ENCODE data around the gene CARM1.

Gene CARM1

DNA sequence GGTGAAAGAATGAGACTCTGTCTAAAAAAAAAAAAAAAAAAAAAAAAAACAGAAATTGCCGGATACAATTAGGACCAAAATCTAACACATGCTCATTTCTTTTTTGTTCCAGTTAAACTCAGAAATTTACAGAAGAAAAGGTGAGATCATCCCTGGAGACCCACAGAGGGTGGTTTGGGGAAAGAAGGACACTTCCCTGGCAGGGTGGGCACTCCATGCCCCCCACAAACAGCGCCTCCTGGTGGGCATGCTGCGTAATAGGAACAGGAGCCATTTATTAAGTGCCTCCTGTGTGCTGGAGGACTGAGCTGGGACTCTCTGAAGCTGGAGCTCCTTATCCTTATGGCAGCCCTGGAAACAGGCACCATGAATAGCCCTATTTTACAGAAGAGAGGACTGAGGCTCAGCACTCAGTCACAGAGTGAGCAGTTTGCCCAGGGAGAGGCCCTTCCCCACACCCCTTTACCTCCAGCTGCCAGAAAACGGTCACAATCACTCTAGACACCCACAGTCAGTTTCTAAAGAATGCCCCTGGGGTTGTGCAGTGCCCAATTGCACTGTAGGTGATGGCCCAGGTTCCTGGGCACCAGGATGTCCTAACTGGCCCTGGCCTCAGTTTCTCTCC, 13.0 kb upstream of the CARM1 start:
- TF ChIP-seq CTCF (IDR thresholded peaks at IDR 0.05; ENCODE audit: low read depth, low read length, missing control alignments): peak; percentile 94
- H3K4me3 ChIP-seq (ENCODE audit: low read depth, low read length): no peak overlapping the region
- DNase-seq (ENCODE audit: low read depth): no peak

- DNase-seq (ENCODE audit: low read depth): no peak
- no peak overlapping the region for H3K4me3 ChIP-seq (ENCODE audit: low read depth, low read length)
- TF ChIP-seq CTCF (IDR thresholded peaks at IDR 0.05; ENCODE audit: low read depth, low read length, missing control alignments): peak; percentile 80
These were observed 10.2 kb upstream of the CARM1 start for GRCh38 chr19:10861103-10861651.

GRCh38 chr19:10862561-10863106, 8.7 kb upstream of the CARM1 start:
- H3K4me3 ChIP-seq (ENCODE audit: low read depth, low read length): no peak overlapping the region
- no peak for DNase-seq (ENCODE audit: low read depth)
- TF ChIP-seq CTCF (IDR thresholded peaks at IDR 0.05; ENCODE audit: low read depth, low read length, missing control alignments): no peak

DNA sequence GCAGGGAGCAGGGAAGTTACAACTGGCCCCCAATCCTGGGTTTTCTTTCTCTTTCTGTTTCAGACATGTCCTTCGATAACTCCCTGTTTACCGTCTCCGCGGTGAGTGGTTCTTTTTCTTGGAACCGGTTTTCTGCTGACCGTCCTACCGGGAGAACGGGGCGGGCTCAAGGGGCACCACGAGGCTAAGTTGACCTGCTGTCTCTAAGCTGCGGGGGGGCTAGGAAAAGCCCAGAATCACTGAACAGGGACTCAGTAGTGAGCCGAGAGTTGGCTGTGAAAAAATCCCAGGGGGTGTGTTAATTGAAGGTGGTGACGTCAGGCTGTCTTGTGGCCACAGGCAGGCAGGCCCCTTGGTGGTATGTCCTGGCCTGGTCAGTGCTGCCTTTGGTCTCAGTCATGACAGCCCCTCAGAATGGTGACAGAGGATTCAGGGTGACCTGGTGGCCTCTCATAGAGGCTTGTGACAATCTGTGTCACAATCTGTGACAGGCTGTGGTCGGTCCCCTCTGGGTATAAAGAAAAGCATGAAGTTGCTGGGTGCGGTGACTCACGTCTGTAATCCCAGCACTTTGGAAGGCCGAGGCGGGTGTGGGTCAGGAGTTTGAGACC, 8.1 kb upstream of the CARM1 start:
- no peak overlapping the region for H3K4me3 ChIP-seq (ENCODE audit: low read depth, low read length)
- TF ChIP-seq CTCF (IDR thresholded peaks at IDR 0.05; ENCODE audit: low read depth, low read length, missing control alignments): no peak

DNA sequence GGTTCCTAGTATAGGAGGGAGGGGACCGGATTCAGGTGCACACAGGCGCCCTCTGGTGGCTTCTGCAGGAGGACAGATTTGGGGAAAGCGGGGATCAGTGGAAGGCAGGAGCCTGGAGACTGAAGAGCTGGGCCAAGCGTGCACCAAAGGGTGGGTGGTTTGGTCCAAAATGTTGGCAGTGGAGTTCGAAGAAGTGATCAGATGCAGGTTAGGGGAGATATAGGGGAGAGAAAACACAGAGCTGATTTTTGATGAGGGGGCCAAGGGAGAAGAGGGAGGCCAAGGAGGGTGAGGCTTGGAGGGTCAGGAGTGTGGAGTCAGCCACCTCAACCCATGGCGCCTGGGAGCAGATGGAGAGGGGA, 6.8 kb upstream of the CARM1 start:
- TF ChIP-seq CTCF (IDR thresholded peaks at IDR 0.05; ENCODE audit: low read depth, low read length, missing control alignments): peak; percentile 91
- no peak overlapping the region for H3K4me3 ChIP-seq (ENCODE audit: low read depth, low read length)
- no peak for DNase-seq (ENCODE audit: low read depth)

More for the DNA sequence above, 8.1 kb upstream of the CARM1 start:
- no peak for DNase-seq (ENCODE audit: low read depth)

DNA sequence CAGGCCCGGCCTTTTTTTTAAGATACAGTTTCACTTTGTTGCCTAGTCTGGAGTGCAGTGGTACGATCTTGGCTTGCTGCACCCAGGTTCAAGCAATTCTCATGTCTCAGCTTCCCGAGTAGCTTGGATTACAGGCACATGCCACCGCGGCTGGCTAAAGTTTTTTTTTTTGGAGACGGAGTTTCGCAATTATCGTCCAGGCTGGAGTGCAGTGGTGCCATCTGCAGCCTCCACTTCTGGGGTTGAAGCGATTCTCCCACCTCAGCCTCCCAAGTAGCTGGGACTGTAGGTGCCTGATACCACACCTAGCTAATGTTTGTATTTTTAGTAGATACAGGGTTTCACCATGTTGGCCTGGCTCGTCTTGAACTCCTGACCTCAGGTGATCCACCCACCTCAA, 4.9 kb upstream of the CARM1 start:
- TF ChIP-seq CTCF (IDR thresholded peaks at IDR 0.05; ENCODE audit: low read depth, low read length, missing control alignments): no peak
- no peak overlapping the region for H3K4me3 ChIP-seq (ENCODE audit: low read depth, low read length)
- DNase-seq (ENCODE audit: low read depth): no peak

Measured in GM12864 (cell line).